LNCaP clone FGC (cell line): ENCODE data around the gene ALCAM.

ENCODE experiments used
- DNase-seq: peaks from one replicate; pipeline ENCODE4 v3.0.0-alpha.2; 2011; ENCODE audit warnings: low read depth
- H3K4me3 ChIP-seq: 2 replicates; pipeline ENCODE4 v1.5.1; 2011; ENCODE audit warnings: mild to moderate bottlenecking, low read depth, low read length, control low read depth
- TF ChIP-seq, protein P1 (sequence below): IDR thresholded peaks from 2 replicates; pipeline ENCODE4 v1.5.1; 2012; ENCODE audit warnings: mild to moderate bottlenecking; ENCODE audit not compliant: control insufficient read depth, insufficient read depth; ENCODE audit errors: extremely low read depth

ALCAM gene

DNA sequence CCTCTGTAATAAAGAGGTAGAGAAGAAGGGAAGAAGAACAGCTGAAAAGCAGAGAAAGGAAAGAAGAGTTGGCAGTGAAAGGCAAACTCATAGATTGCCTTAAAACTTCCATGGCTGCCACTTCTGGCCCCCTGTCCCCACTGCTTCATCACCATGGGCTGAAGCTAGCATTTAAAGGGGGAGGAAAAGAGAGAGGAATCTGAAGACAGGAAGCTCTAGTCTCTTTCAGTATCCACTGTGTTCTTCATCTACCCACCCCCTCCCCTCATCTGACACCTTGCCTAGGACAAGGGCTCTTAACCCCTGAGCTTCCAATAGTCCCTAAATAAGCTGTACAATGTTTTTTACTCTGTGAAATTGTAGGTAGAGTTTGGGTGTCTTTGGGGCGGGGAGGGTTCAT, 60.6 kb downstream of the ALCAM start:
- DNase-seq = no peak
- H3K4me3 ChIP-seq = no peak overlapping the region
- TF ChIP-seq, protein P1, sequence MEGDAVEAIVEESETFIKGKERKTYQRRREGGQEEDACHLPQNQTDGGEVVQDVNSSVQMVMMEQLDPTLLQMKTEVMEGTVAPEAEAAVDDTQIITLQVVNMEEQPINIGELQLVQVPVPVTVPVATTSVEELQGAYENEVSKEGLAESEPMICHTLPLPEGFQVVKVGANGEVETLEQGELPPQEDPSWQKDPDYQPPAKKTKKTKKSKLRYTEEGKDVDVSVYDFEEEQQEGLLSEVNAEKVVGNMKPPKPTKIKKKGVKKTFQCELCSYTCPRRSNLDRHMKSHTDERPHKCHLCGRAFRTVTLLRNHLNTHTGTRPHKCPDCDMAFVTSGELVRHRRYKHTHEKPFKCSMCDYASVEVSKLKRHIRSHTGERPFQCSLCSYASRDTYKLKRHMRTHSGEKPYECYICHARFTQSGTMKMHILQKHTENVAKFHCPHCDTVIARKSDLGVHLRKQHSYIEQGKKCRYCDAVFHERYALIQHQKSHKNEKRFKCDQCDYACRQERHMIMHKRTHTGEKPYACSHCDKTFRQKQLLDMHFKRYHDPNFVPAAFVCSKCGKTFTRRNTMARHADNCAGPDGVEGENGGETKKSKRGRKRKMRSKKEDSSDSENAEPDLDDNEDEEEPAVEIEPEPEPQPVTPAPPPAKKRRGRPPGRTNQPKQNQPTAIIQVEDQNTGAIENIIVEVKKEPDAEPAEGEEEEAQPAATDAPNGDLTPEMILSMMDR = no peak

DNA sequence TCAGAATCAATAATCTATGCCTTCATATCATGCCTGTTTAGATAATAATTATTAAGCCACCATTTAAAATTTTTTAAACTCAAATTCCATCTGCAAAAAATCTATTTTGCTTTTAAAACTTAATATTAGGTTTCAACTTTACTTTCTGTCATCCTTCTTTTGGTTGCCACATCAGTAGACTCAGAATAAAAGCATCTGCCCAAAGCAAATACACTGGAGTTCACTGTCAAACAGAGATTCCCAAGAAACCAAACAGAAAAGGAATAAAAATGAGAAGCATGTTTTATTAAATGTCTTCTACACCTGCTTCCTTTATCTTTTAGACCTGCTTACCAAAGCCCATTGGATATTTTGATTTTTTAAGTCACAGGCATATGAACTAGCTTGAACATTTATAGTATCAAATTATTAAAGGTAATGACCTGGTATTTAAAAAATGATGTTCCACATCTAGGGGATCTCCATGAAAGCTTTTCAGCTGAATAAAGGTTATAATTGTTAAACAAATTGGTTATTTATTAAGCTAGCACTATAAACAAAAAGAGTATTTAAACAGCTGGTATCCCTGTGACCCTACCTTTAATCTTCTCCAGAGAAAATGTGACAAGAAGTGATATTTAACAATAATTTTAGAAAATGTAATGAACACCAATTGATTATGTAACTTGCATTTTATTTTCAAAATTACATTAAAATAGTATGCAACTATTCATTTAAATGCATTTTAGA, 62.5 kb downstream of the ALCAM start:
- no peak overlapping the region for H3K4me3 ChIP-seq
- TF ChIP-seq, protein P1 = no peak
- DNase-seq = no peak

DNA sequence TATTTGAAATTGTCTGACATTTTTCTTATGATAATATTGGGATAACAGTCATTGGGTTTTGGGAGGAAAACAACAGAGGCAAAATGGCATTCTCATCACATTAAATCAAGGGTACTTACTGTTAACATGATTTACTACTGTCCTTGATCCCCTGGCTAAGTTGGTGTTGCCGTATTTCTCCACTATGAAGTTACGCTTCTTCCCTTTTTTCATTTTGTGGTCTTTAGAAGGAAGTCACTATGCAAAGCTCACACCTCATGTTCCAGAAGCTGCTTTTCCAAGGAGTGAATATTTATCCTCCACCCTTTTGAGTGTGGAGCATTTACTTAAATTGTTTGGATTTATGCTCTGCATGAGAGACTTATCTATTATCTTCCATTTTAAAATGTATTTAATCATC, 63.7 kb downstream of the ALCAM start:
- TF ChIP-seq, protein P1 = no peak
- no peak overlapping the region for H3K4me3 ChIP-seq
- DNase-seq = no peak

DNA sequence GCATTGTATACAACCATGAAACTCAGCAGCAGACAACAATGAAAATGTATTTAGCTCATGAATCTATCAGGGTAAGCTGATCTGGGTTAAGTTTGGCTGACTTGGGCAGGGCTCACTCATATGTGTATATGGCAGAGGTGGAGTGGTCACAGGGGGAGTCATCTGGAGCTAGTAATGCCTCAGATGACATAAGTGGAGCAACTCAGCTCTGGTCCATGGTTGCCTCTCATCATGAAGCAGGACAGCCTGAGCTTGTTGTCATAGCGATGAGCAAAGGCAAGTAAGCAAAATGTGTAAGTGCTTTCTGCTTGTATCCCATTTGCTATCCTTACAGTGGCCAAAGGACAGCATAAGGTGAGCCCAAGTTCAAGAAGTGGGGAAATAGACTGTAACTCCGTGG, 64.5 kb downstream of the ALCAM start:
- no peak for DNase-seq
- no peak overlapping the region for H3K4me3 ChIP-seq
- TF ChIP-seq, protein P1 = no peak

DNA sequence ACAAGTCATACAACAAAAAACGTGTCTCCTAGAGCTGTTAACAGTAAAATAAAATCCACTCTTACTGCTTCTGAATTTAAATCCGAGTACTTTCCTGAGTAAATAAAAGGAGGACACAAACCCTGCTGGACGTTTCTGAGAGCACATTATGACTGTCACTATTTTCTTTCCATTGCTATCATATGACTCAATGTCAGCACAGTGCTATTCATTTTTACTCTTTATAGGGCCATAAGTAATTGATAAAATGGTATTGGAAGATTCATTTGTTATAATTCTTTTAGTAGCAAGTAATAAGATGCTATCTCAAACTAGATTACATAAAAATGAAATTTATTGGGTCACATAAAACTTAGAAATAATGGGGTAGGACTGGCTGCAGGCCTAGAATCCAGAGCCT, 68.6 kb downstream of the ALCAM start:
- TF ChIP-seq, protein P1 = no peak
- H3K4me3 ChIP-seq = no peak overlapping the region
- DNase-seq = peak; percentile 81

DNA sequence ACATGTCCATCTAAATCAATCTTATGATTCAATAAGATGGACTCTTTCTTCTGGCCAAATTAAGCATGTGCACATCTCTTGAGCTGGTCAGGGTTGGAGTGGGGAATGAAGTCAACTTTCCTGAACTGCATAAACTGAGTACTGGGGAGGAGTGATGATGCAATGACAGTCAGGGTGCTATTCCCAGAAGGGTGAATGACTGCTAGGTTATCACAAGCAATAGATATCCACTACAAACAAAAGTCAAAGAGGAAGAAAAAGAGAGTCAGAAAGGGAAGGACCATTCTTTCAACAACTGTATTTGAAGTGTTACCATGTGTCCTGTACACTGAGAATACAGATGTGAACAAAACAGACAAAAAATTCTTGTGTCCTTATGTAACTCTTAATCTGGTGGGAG, 70.0 kb downstream of the ALCAM start:
- TF ChIP-seq, protein P1 = no peak
- H3K4me3 ChIP-seq = no peak overlapping the region
- DNase-seq = no peak

DNA sequence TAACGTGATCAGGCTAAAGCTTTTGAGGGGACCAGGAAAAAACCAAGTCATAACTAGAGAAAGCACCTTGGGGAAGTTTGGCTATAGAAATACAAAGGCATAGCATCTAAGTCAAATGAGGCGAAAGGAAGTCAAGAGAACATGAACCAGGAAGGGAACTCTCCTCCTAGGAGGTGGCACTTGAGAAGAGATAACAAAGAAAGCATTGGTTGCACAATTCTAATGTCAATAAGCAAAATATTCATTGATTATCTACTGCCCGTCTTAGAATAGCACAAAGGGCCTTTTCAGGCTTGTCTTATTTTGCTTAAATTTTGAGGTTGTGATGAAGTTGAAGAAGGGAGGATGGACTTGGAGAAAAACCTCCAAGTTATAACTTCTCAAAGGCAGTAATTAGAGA, 73.4 kb downstream of the ALCAM start:
- DNase-seq = no peak
- no peak overlapping the region for H3K4me3 ChIP-seq
- TF ChIP-seq, protein P1 = no peak
